GM19238 (cell line): ENCODE data around the gene ADARB1.
"Not testable (repeated sequence)": the region's sequence is repeated elsewhere in the genome, so short reads cannot be mapped to it uniquely, and the experiment has no call there.

Experiments used
- DNase-seq: peaks from one replicate; pipeline ENCODE4 v3.0.0; 2011; ENCODE audit warnings: low spot score; ENCODE audit not compliant: insufficient read length

ADARB1 gene

DNA sequence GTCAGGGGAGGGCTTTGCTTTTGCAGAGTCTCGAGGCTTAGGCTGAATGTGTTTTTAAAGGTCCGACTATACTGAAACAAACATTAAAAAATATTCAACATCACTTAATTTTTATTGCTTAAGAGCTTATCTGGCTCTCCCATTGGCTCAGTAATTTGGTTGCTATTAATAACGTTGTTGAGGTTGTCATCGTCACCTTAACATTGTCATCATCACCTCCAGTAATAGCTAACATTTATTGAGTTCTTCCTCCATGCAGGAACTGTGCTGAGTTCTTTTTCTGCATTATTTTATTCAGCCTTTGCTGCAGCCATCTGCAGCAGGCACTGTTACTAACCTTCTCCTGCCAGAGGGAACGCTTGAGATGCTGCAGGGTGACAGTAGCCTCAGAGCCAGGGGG is 40.1 kb downstream of the ADARB1 start:
- no peak for DNase-seq

DNA sequence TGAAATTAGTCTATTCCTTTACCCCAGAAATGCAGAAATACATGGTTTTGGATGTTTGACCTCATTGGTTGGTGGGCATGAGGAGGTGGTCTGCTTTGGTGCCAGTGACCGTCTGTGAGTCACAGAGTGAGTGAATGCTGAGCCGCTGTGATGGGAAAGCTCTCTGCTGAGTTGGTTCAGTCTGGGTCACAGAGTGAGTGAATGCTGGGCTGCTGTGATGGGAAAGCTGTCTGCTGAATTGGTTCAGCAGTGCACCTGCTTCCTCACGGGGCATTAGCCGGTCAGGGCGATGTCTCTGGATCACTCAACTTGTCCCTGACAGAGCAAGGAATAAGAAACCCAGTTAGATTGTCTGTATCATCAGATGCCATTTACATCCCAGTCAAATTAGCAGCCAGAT is 40.8 kb downstream of the ADARB1 start:
- DNase-seq = no peak

DNA sequence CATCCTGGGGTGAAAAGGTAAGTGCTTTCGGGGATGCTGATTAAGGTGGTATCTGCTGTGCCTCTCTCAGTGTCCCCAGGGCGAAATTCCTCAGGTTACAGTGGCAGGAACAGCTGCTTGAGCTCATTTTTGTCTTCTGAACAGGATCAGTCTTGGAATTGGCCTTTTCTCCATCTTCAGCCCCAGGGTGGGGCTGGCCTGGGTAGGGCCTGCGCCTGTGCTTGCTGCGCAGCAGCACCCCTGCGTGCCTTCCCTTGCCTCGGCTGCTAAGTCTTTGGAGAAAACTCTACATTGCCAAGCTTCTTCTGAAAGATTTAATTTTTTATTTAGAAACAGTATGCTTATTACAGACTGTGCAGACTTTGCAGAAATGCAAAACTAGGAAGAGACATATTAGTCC is 41.7 kb downstream of the ADARB1 start:
- DNase-seq = no peak

DNA sequence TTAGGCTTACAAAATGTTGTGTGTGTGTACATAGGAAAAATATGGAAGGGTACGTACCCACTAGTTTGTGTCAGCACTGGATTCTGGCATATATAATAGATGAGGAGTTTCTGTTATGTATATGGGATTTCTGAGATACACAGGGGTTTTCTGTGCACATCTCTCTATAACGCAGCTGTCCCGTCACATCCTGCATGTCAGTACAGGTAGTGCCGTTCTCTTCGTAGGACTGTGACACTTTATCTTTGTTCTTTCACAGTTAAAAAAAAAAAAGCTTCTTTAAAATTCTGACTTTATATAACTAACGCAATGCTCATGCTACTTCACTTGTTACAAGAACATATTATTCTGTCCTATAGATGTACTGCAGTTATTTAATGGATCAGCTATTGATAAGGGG is 42.9 kb downstream of the ADARB1 start:
- DNase-seq = no peak

DNA sequence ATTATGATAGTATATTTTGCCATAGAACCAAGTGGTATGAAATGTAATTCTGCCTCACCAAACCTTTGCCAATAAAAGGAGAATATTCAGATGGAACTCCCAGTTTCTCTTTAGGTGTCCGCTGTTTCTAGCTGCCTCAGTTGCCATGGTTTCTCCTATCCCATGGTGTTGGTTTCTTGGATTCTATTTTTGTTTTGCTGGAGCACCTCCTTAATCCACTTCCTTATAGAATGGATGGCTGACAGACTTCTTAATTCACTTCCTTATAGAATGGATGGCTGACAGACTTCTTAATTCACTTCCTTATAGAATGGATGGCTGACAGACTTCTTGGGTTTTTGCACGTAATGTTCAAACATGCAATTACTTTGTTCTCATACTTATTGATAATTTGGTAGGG is 43.7 kb downstream of the ADARB1 start:
- no peak for DNase-seq

DNA sequence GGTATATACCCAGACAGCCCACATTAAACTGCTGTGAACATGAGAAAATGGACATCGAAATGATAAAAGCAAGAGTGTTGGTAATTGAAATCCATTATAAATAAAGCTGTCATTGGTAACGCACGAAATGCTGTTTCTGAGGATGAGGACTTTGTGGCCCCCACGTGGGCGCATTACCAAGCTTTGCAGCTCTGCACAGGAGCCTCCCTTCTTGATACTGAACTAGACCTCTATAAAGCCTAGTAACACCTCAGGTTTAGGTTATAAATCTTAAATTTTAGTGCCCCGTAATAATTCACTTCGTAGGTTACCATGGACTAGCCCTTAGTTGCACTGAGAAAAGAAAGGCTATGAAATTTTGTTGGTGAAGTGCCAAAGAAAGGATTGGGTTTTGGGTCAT is 45.4 kb downstream of the ADARB1 start:
- DNase-seq = no peak

DNA sequence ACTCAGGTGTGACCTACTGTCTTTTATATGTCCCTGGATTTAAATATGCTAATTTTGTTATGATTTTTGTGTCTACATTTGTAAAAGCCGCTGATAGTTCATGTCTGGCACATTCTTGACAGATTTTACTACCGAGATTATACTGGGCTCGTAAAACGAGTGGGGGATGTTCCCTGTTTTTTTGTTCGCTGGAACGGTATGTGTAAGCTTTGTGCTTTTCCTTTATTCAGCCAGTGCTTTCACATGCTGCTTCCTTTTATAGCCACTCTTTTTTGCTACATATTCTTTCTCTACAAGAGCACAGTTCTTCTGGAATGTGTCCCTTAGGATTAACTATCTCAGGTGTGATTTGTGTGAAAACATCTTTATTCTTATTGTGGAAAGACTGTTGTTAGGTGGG is 46.6 kb downstream of the ADARB1 start:
- DNase-seq = no peak

DNA sequence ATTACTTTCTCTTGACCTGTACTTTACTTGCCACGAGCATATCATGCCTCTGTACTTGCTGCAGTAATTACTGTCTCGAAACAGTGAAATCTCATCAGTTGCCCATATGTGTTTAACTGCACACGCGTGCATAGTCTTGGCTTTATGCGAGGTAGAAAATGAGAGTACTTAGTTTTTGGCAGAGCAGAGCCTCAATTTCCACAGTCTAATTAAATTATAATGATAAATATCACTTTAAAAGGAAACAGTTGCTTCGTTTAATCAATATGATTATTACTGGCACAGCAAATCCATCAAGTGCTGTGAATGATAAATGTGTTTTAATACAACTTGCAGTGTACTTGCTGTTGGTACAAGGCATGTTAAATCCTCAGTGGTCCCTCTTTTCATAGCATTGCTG is 47.6 kb downstream of the ADARB1 start:
- no peak for DNase-seq

DNA sequence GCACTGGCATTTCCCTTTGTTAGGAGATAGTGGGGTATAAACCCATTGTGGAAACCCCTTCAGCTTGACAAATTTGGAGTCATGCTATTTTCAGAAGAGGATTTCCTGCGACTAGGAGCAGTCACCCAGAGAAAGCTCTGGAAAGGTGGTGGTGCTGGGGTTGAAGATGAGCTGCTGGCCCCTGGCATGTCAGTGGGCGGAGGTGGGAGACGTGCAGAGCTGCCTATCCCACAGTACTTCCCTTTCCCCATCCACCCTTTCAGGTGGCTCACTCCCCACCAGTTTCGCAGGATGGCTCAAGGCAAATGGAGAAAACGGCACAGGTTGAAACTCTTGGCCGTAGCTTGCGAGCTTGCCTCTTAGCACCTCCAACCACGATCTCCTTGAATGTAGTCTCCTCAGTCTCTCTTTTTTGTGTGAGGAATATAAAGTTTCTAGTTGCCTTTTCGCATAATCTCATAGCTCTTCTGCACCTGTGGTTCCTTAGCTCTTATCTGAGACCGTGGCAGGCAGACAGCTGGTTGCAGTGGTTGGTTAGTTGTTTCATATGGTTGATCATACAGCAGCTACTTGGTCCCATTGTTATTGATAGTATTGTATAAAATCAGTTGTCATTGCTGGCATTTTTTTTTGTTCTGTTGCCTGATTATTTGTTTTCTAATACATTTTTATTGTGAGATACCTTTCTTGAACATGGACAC is 48.2 kb downstream of the ADARB1 start:
- no peak for DNase-seq

DNA sequence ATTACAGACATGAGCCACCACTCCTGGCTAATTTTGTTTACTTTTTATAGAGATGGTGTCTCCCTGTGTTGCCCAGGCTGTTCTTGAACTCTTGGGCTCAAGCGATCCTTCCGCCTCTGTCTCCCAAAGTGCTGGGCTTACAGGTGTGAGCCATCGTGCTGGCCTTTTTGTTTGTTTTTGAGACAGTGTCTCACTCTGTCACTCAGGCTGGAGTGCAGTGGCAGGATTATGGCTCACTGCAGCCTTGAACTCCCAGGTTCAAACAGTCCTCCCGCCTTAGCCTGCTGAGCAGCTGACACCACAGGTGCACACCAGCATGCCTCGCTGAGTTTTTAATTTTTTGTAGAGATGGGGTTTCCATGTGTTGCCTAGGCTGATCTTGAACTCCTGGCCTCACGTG is 49.1 kb downstream of the ADARB1 start:
- no peak for DNase-seq

DNA sequence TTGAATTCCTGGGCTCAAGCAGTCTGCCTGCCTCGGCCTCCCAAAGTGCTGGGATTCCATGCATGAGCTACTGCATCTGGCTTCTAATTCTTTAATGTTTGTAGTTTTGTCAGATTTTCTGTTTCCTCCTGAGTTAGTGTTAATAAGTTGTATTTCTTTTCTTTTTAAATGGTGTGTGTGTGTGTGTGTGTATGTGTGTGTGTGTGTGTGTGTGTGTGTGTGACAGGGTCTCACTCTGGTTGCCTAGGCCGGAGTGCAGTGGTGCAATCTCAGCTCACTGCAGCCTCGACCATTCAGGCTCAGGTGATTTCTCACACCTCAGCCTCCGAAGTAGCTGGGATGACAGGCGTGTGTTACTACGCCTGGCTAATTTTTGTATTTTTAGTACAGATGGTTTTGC is 50.2 kb downstream of the ADARB1 start:
- DNase-seq = no peak

DNA sequence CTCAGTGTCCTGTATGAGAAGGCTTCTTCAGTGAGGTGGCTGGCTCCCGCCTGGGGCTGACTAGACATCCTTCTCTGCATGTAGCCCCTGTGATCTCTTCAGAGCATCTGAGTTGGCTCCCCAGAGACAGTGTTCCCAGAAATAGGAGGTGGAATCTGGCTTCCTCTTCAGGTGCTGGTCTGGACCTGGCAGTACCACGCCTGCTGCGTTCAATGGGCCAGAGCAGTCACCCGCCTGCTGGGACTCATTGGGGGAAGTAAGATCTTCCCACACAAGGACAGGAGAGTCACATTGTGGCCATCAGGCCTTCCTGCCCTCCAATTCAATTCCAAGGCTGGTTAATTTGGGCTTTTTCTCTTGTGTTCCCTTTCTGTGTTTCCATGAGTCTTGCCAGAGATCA is 51.0 kb downstream of the ADARB1 start:
- DNase-seq = no peak

DNA sequence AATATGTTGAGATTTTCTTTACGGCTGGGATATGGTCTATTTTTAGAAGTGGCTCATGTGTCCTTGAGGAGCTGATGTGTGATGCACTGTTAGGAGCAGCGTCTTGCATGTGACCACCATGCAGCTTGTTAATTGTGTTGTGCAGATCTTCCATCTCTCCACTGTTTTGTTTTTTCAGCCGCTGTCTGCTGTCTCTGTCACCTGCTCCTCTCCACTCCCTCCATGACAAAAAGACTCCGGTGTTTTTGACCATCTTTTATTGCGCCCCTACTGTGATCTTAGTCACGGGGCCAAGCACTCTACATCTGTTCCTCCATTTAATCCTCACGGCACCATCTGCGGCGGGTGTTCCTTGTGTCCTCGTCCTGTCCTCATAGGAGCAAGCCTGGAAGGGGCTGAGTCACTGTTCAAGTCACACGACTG is 51.8 kb downstream of the ADARB1 start:
- no peak for DNase-seq

DNA sequence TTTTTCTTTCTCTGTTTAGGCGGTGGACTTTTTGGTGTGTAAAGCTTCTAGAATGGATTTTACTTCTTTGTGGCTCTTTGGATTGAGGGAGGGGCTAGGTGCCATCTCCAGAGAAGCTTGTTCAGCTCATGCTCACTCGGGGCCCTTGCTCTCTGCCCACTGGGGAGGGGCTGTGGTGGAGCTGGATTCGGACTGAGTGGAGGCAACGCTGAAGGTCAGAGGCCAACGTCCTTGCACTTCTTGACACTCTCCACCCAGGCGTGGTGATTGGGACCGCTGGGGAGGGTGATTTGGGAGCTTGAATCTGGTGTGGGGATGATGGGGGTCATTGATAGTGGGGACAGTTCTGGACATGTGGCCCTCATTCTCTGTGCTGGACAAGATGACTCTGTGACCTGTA is 52.6 kb downstream of the ADARB1 start:
- no peak for DNase-seq

DNA sequence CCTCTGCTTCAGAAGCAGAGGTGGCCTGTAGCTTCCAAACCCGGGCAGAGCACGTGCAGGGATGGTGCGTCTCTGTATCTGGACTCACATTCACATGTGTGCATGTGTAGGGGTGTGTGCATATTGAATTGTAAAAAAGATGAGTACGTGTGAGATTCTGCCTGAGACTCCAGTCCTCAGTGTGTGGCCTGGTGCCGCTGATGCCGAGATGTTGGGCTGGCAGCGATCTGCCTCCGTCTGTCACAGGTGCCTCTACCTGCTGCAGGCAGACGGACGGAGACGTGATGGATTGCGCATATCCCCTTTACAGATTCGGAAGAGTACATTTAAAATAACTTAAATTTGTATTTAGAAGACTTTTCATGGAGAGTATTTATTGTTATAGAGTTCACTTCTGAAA is 53.6 kb downstream of the ADARB1 start:
- no peak for DNase-seq

DNA sequence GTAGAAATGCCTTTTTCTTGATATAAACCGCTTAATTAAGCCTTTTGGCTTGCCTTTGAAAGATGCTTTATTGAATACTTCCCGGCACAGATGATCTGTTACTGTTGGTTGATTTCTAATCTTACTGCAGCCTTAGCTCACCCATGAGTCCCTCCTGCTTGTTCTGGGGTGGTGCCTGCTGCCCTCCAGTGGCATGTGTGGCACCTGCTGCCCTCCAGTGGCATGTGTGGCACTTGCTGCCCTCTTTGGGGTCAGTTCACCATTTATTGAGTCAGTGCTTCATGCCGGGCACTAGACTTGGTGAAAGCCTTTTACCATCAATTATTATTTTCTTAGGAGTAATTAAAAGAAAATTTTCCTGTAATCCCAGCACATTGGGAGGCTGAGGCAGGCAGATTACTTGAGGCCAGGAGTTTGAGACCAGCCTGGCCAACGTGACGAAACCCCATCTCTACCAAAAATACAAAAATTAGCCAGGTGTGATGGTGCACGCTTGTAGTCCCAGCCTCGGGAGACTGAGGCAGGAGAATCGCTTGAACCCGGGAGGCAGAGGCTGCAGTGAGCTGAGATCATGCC is 54.3 kb downstream of the ADARB1 start:
- DNase-seq = peak; percentile 53

DNA sequence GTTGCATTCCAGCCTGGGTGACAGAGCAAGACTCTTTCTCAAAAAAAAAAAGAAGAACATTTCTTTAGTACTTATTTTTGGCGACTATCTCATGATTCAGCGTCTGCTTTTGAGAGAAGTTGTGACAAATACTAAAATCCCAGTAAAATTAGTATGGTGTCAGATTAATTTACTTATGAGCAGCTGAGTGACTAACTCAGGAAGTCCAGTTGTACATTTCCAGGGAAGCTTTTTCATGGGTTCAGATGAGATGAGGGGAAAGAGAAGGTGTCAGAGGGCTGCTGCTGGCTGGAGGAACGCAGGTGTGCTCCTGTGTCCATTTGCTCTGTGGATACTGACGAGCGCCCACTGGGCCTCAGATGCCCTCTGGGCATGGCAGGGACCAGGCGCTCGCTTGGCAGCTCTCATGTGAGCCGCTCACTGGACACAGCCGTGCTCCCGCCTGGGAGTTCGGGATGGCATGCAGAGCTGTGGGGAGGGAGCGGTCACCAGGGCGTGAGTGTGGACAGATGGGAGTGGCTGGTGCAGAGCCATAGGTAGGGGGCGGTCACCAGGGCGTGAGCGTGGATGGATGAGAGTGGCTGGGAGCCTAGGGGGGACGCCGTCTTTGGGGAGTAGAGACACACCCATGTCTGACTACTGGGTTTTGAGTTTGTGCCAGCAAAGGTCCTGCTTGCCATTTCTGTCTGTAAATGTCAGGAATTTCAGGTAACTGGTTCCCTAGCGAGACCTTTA is 55.0 kb downstream of the ADARB1 start:
- DNase-seq = no peak

DNA sequence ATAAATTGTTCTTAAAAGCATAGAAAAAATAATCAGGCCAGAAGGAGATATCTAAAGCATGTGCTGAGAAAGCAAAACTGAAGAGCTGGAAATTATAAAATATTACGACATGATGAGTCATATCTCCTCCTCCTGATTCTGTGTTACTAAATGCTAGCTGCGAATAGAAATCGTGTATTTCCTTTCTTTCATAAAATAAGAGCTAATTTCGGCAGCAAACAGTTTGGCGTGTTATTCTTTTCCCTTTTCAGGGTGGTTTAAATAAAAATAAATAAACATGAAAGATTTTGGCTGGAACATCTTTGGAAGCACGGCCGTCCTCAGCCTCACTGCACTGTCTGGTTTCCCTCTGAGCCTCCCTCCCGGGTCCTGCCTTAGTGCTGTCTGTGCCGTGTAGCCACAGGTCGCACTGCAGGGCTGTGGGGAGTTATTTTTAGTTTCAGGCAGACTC is 56.0 kb downstream of the ADARB1 start:
- DNase-seq = no peak

DNA sequence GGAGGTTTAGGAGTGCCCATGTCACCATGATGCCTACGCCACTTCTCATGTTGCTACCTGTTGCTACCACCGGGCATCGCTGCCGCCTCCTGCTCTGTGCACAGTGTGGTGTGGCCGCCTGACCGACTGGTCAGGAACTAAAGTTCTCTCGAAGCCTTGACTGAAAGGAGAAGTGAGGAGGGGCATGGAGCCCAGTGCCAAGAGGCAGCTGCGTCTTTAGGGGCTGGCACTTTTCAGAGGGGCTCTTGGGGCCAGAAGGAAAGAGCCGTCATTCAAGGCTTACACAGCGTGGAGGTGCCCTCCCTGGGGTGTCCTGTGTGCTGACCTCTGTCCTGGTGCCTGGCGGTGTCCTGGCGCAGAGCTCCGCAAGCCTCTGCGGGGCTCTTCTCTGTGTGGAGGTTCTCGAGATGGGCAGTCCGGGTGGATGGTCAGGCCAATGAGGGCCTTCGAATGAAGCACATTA is 57.2 kb downstream of the ADARB1 start:
- DNase-seq = no peak

DNA sequence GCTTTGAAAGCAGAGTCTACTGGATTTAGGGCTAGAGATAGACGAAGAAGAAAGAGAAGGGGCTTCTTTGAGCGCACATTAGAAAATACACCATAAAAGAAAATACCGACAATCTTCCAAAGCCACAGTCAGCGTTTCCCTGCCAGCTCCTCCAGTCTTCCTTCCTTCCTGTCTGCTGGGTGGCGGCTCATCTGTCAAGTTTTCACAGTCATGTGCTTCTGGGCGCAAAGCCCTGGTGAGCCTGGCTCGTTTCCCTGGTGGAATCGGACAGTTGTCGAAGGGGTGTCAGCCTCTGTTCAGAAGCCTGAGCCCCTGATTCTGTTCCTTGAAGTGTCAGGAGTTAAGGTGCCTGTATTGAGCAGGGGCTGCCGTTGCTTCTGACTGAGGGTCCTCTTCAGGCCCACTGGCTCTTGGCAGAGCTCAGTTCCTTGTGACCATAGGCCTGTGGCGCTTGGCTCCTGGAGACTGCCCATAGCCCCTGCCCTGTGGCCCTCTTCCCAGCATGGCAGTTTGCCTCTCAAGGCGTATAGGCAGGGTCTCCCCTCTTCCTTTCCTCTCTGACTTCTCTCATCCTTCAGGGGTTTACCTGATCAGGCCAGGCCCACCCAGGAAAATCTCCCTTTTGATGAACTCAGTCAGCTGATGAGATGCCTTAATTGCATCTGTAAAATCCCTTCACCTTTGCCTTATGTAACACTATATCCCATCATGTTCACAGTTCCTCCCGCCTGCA is 58.6 kb downstream of the ADARB1 start:
- DNase-seq = no peak

DNA sequence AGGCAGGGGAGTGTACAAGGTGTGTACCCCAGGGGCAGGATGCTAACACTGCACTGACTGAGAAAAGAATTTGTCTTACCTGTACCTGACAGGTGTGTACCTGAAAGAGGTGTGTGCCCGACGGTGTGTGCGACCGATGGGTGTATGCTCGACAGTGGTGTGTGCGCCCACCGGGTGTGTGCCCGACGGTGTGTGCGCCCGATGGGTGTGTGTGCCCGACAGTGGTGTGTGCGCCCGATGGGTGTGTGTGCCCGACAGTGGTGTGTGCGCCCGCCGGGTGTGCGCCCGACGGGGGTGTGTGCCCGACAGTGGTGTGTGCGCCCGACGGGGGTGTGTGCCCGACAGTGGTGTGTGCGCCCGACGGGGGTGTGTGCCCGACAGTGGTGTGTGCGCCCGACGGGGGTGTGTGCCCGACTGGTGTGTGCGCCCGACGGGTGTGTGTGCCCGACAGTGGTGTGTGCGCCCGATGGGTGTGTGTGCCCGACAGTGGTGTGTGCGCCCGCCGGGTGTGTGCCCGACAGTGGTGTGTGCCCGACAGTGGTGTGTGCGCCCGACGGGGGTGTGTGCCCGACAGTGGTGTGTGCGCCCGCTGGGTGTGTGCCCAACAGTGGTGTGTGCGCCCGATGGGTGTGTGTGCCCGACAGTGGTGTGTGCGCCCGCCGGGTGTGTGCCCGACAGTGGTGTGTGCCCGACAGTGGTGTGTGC is 59.3 kb downstream of the ADARB1 start:
- DNase-seq = not testable (repeated sequence)
